ENCODE measurements around the gene TEX48.

Gene TEX48

GRCh38 chr9:114688909-114689610, 7.1 kb upstream of the TEX48 start:
- TF ChIP-seq FOXK2 (IDR thresholded peaks at IDR 0.05): no peak
- TF ChIP-seq LEF1 (IDR thresholded peaks at IDR 0.05; ENCODE audit: borderline replicate concordance): no peak
- no peak for DNase-seq (ENCODE audit: extremely low spot score)
- POLR2A ChIA-PET: interaction anchor here (1.5 kb wide), 1 partner anchor 27 kb away, joined by 3 read pairs; no protein-coding TSS in a partner anchor
- CTCF ChIA-PET: interaction anchor here (1.2 kb wide), 1 partner anchor 8 kb away, joined by 3 read pairs; no protein-coding TSS in a partner anchor

DNA sequence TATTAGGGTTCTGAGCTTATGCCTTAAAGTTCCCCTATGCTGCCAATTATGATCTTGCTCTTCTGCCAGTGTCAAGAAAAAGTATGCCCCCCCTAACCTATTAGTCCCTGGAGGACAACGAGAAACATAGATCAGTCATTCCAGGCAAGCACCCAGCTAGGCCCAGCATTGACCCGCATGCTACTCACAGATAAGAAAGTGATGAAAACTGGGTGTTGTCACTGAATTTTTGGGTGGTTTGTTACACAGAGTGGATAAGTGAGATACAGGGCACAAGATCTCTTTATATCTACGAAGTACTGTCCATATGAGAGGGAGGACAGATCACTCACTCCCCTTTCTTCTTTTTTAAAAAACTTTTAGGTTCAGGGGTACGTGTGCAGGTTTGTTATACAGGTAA, 6.4 kb upstream of the TEX48 start:
- CTCF ChIA-PET: interaction anchor here (0.7 kb wide), 1 partner anchor 9 kb away, joined by 3 read pairs; no protein-coding TSS in a partner anchor
- no peak for TF ChIP-seq ELF4 (IDR thresholded peaks at IDR 0.05)
- TF ChIP-seq SUZ12 (IDR thresholded peaks at IDR 0.05): no peak
- TF ChIP-seq TARDBP (IDR thresholded peaks at IDR 0.05): no peak
- no peak for TF ChIP-seq NFRKB (IDR thresholded peaks at IDR 0.05)
- TF ChIP-seq FOXK2 (IDR thresholded peaks at IDR 0.05): no peak
- no peak for TF ChIP-seq L3MBTL2 (conservative IDR thresholded peaks at IDR 0.05)
- TF ChIP-seq FOXA1 (IDR thresholded peaks at IDR 0.05): no peak
- POLR2A ChIA-PET: interaction anchor here (1.5 kb wide), 1 partner anchor 28 kb away, joined by 3 read pairs; no protein-coding TSS in a partner anchor
- DNase-seq (ENCODE audit: extremely low spot score): no peak

DNA sequence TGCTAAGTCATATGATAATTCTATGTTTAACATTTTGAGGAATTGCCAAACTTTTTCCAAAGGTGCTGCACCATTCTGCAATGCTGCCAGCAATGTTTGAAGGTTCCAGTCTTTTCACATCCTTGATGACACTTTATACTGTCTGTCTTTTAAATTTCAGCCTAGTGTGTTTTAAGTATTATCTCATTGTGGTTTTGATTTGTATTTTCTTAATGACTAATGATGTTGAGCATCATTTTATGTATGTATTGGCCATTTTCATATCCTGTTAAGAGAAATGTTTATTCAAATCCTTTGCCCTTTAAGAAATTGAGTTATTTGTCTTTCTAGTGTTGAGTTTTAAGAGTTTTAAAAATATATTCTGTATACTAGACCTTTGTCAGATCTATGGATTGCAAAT, 5.0 kb upstream of the TEX48 start:
- ChIA-PET POLR2A (no interaction called here), CTCF (no interaction called here)
- TF ChIP-seq L3MBTL2 (conservative IDR thresholded peaks at IDR 0.05) (no peak), ZNF384 (IDR thresholded peaks at IDR 0.05) (no peak), NFRKB (IDR thresholded peaks at IDR 0.05) (no peak), ELF4 (IDR thresholded peaks at IDR 0.05) (no peak), FOXM1 (IDR thresholded peaks at IDR 0.05; ENCODE audit: borderline replicate concordance) (no peak), BHLHE40 (IDR thresholded peaks at IDR 0.05; ENCODE audit: borderline replicate concordance) (no peak), SP1 (IDR thresholded peaks at IDR 0.05) (no peak), FOXK2 (IDR thresholded peaks at IDR 0.05) (no peak), SUZ12 (IDR thresholded peaks at IDR 0.05) (no peak), ARNT (IDR thresholded peaks at IDR 0.05) (no peak)
- TF ChIP-seq, protein P1, sequence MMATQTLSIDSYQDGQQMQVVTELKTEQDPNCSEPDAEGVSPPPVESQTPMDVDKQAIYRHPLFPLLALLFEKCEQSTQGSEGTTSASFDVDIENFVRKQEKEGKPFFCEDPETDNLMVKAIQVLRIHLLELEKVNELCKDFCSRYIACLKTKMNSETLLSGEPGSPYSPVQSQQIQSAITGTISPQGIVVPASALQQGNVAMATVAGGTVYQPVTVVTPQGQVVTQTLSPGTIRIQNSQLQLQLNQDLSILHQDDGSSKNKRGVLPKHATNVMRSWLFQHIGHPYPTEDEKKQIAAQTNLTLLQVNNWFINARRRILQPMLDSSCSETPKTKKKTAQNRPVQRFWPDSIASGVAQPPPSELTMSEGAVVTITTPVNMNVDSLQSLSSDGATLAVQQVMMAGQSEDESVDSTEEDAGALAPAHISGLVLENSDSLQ (IDR thresholded peaks at IDR 0.05): no peak
- no peak for DNase-seq (ENCODE audit: extremely low spot score)

- DNase-seq (ENCODE audit: extremely low spot score): no peak
- CTCF ChIA-PET: no interaction called here
- POLR2A ChIA-PET: no interaction called here
- no peak for TF ChIP-seq FOXK2 (IDR thresholded peaks at IDR 0.05)
- no peak for TF ChIP-seq FOXM1 (IDR thresholded peaks at IDR 0.05; ENCODE audit: borderline replicate concordance)
- TF ChIP-seq TARDBP (IDR thresholded peaks at IDR 0.05): no peak
- no peak for TF ChIP-seq ARNT (IDR thresholded peaks at IDR 0.05)
- TF ChIP-seq, protein P1 (IDR thresholded peaks at IDR 0.05): no peak
- TF ChIP-seq SP1 (IDR thresholded peaks at IDR 0.05): no peak
- no peak for TF ChIP-seq HDGF (IDR thresholded peaks at IDR 0.05; ENCODE audit: borderline replicate concordance)
- no peak for TF ChIP-seq FOXA1 (IDR thresholded peaks at IDR 0.05)
Measured at GRCh38 chr9:114685951-114686350, 4.0 kb upstream of the TEX48 start.

GRCh38 chr9:114684036-114684435, 2.0 kb upstream of the TEX48 start:
- ChIA-PET POLR2A (no interaction called here), CTCF (no interaction called here)
- TF ChIP-seq TARDBP (IDR thresholded peaks at IDR 0.05) (no peak), FOXA1 (IDR thresholded peaks at IDR 0.05) (no peak), FOXK2 (IDR thresholded peaks at IDR 0.05) (no peak), ZNF384 (IDR thresholded peaks at IDR 0.05) (no peak), HDGF (IDR thresholded peaks at IDR 0.05; ENCODE audit: borderline replicate concordance) (no peak), BHLHE40 (IDR thresholded peaks at IDR 0.05; ENCODE audit: borderline replicate concordance) (no peak), NFRKB (IDR thresholded peaks at IDR 0.05) (no peak), FOXM1 (IDR thresholded peaks at IDR 0.05; ENCODE audit: borderline replicate concordance) (no peak), CTBP1 (IDR thresholded peaks at IDR 0.05; ENCODE audit: borderline replicate concordance) (no peak)
- TF ChIP-seq, protein P1 (IDR thresholded peaks at IDR 0.05): no peak
- DNase-seq (ENCODE audit: extremely low spot score): no peak

GRCh38 chr9:114682846-114683245, 854 bp upstream of the TEX48 start:
- no peak for TF ChIP-seq LEF1 (IDR thresholded peaks at IDR 0.05; ENCODE audit: borderline replicate concordance)
- no peak for TF ChIP-seq BHLHE40 (IDR thresholded peaks at IDR 0.05; ENCODE audit: borderline replicate concordance)
- no peak for TF ChIP-seq SP1 (IDR thresholded peaks at IDR 0.05)
- TF ChIP-seq ELF4 (IDR thresholded peaks at IDR 0.05): no peak
- no peak for DNase-seq (ENCODE audit: extremely low spot score)
- ChIA-PET CTCF (interaction anchor here (3.0 kb wide), 1 partner anchor 224 kb away, joined by 19 read pairs; no protein-coding TSS in a partner anchor), POLR2A (no interaction called here)

All from HEK293T (cell line).